Endothelial cell (in vitro differentiated cells): ENCODE results near the gene LRFN4. TPM values are rescaled to one million over a fixed set of nuclear protein-coding genes. Genes with fewer than 3 reads are reported as not detected.
"Not testable (repeated sequence)": the region's sequence is repeated elsewhere in the genome, so short reads cannot be mapped to it uniquely, and the experiment has no call there.

Experiments
- DNase-seq: peaks from one replicate; pipeline ENCODE4 v3.0.0; 2021; ENCODE audit warnings: low spot score
- H3K27ac Mint-ChIP-seq: one replicate; pipeline ENCODE4 v1.8.0; 2021; ENCODE audit warnings: mixed read lengths, inconsistent platforms; ENCODE audit not compliant: unreplicated experiment
- H3K27me3 Mint-ChIP-seq: one replicate; pipeline ENCODE4 v1.8.0; 2021; ENCODE audit warnings: mild to moderate bottlenecking, moderate library complexity, mixed read lengths, inconsistent platforms; ENCODE audit not compliant: unreplicated experiment
- H3K36me3 Mint-ChIP-seq: one replicate; pipeline ENCODE4 v1.8.0; 2021; ENCODE audit warnings: mild to moderate bottlenecking, low read depth, mixed read lengths, inconsistent platforms; ENCODE audit not compliant: unreplicated experiment
- H3K4me1 Mint-ChIP-seq: one replicate; pipeline ENCODE4 v1.8.0; 2021; ENCODE audit warnings: mild to moderate bottlenecking, mixed read lengths, inconsistent platforms; ENCODE audit not compliant: unreplicated experiment
- H3K4me3 Mint-ChIP-seq: one replicate; pipeline ENCODE4 v1.8.0; 2021; ENCODE audit warnings: mild to moderate bottlenecking, mixed read lengths, inconsistent platforms; ENCODE audit not compliant: unreplicated experiment
- H3K9me3 Mint-ChIP-seq: one replicate; pipeline ENCODE4 v1.8.0; 2021; ENCODE audit warnings: mixed read lengths, inconsistent platforms; ENCODE audit not compliant: unreplicated experiment
- total RNA-seq: library from RNA; stranded (reverse); fragmentation: NEBNext Ultra II Directional; extraction: Animal tissue kit (Norgen Biotek cat#: 25700); gene quantifications from one replicate; pipeline ENCODE4 v1.2.1, GENCODE V29; 2021; ENCODE audit not compliant: unreplicated experiment
- TF ChIP-seq, protein P1 (sequence below): fragments of 200-600 bp; sonication (generic); IDR thresholded peaks from one replicate; pipeline ENCODE4 v1.5.0; 2021; ENCODE audit warnings: antibody characterized with exemption; ENCODE audit not compliant: unreplicated experiment

LRFN4 gene
- total RNA-seq, 1 donor from 2014 or later = 21.4 TPM

DNA sequence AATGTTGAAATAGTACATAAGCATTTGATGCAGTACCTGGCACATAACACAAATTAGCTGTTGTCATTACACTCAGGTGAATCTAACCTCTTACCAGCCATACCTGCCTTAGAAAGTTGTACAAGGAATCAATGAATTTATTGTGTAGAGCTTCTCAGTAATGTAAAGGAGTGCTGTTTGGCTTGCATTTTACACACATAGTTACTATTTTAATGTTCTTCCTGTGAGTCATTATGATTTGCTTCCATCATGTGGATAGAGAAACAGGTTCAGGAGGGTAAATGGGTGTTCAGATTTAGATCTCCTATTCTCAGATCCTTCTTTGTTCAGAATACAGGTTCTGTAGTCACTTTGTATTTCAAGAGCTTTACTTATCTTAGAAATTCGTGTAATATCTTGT, 41.2 kb upstream of the LRFN4 start:
- no peak for DNase-seq
- Mint-ChIP-seq H3K4me3 (no peak overlapping the region), H3K4me1 (peaks cover 9% of the 10 kb centered on the region), H3K9me3 (no peaks in the 10 kb centered on the region), H3K27ac (no peak overlapping the region), H3K36me3 (peaks cover 4% of the 10 kb centered on the region), H3K27me3 (no peaks in the 10 kb centered on the region)
- TF ChIP-seq, protein P1, sequence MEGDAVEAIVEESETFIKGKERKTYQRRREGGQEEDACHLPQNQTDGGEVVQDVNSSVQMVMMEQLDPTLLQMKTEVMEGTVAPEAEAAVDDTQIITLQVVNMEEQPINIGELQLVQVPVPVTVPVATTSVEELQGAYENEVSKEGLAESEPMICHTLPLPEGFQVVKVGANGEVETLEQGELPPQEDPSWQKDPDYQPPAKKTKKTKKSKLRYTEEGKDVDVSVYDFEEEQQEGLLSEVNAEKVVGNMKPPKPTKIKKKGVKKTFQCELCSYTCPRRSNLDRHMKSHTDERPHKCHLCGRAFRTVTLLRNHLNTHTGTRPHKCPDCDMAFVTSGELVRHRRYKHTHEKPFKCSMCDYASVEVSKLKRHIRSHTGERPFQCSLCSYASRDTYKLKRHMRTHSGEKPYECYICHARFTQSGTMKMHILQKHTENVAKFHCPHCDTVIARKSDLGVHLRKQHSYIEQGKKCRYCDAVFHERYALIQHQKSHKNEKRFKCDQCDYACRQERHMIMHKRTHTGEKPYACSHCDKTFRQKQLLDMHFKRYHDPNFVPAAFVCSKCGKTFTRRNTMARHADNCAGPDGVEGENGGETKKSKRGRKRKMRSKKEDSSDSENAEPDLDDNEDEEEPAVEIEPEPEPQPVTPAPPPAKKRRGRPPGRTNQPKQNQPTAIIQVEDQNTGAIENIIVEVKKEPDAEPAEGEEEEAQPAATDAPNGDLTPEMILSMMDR = no peak

DNA sequence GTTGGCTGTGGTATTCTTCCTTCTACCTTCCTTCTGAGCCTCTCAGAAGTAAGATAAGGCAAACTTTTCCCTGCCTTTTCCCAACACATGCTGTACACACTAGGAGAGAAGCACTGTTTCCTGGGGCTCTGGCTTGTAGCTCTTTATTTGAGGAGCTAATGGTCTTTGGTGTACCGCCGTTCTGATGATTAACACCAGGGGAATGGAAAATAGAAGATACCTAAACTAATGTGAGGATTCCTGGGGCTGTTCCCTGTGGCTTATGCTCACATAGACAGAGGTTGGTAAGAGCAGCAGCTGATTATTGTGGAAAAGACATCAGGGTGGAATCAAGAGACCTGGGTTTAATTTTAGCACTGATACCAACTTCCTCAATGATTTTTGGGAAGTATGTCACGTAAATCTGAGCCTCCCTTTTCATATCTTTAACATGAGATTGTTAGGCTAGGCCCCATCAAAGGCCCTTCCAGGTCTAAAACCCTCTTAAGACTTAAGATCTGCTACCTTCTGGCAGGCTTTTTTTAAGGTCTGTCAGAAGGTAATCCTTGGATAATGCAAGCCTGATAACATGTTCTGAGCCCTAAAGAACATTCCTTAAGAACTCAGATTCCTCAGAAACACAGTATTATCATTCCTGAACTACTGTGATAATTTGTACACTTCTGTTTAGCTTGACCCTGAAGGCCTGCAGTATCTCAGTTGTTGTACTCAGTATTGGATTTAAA, 38.5 kb upstream of the LRFN4 start:
- DNase-seq = no peak
- H3K27ac Mint-ChIP-seq = no peak overlapping the region
- H3K4me3 Mint-ChIP-seq = no peak overlapping the region
- TF ChIP-seq, protein P1 = no peak
- no peaks in the 10 kb centered on the region for H3K9me3 Mint-ChIP-seq
- no peaks in the 10 kb centered on the region for H3K27me3 Mint-ChIP-seq
- peaks cover 4% of the 10 kb centered on the region for H3K36me3 Mint-ChIP-seq
- no peaks in the 10 kb centered on the region for H3K4me1 Mint-ChIP-seq

DNA sequence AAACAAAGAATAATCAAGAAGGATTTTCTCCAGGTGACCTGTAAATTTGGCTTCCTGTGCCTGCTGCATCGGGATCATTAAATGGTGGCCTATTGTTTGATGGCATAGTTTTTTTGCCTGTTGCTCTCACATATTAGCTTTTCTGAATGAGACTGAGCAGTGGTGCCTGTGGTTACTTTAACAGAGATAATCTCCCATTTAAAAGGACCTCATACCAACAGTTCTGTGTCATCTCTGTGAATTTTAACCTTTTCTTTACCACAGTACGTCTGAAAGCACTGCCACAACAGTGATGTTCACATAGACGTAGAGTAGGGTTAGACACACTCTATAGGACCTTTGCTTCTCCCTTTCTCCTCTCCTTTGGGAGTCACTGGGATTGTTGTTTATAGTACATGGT, 36.5 kb upstream of the LRFN4 start:
- Mint-ChIP-seq H3K27me3 (no peaks in the 10 kb centered on the region), H3K4me3 (no peak overlapping the region), H3K9me3 (no peaks in the 10 kb centered on the region), H3K36me3 (no peaks in the 10 kb centered on the region), H3K4me1 (no peaks in the 10 kb centered on the region), H3K27ac (no peak overlapping the region)
- TF ChIP-seq, protein P1 = no peak
- no peak for DNase-seq

DNA sequence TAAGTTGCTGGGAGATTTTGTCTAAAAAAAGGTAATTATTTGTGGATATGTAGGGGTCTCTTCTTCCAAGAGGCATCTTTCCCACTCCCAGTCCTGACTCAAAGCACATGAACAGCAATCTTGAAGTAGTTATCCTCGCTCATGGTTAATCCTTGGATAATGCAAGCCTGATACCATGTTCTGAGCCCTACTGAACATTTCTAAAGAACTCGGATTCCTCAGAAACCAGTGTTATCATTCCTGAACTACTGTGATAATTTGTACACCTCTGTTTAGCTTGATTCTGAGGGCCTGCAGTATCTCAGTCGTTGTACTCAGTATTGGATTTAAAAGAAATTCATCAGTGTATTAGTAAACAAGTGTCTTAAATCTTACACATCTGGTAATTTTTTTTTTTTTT, 36.0 kb upstream of the LRFN4 start:
- TF ChIP-seq, protein P1 = no peak

DNA sequence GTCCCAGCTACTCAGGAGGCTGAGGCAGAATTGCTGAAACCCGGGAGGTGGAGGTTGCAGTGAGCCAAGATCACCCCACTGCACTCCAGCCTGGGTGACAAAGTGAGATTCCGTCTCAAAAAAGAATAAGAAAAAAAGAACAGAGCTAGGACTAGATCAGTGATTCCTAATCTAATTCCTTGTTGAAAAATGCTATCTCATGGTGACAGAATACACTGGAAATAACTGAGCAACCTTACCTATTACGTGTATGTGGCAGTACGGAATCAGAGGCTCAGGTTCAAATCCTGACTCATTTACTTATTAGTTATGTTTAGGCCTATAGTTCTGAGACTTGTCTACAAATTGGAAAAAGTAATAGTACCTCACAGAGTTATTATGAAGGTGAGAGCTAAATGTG, 33.2 kb upstream of the LRFN4 start:
- H3K4me3 Mint-ChIP-seq = no peak overlapping the region
- DNase-seq = no peak
- TF ChIP-seq, protein P1 = no peak
- H3K36me3 Mint-ChIP-seq = peaks cover 6% of the 10 kb centered on the region
- H3K27ac Mint-ChIP-seq = no peak overlapping the region
- no peaks in the 10 kb centered on the region for H3K27me3 Mint-ChIP-seq
- no peaks in the 10 kb centered on the region for H3K9me3 Mint-ChIP-seq
- no peaks in the 10 kb centered on the region for H3K4me1 Mint-ChIP-seq

More for the DNA sequence above, 36.0 kb upstream of the LRFN4 start:
- no peaks in the 10 kb centered on the region for H3K9me3 Mint-ChIP-seq
- no peak overlapping the region for H3K27ac Mint-ChIP-seq
- H3K4me1 Mint-ChIP-seq = no peaks in the 10 kb centered on the region
- no peak for DNase-seq
- no peaks in the 10 kb centered on the region for H3K27me3 Mint-ChIP-seq
- H3K4me3 Mint-ChIP-seq = no peak overlapping the region
- H3K36me3 Mint-ChIP-seq = no peaks in the 10 kb centered on the region

DNA sequence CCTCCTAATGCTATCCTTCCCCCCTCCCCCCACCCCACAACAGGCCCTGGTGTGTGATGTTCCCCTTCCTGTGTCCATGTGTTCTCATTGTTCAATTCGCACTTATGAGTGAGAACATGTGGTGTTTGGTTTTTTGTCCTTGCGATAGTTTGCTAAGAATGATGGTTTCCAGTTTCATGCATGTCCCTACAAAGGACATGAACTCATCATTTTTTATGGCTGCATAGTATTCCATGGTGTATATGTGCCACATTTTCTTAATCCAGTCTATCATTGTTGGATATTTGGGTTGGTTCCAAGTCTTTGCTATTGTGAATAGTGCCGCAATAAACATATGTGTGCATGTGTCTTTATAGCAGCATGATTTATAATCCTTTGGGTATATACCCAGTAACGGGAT, 32.3 kb upstream of the LRFN4 start:
- not testable (repeated sequence) for H3K36me3 Mint-ChIP-seq, H3K4me3 Mint-ChIP-seq, H3K4me1 Mint-ChIP-seq, H3K9me3 Mint-ChIP-seq, DNase-seq, H3K27ac Mint-ChIP-seq, H3K27me3 Mint-ChIP-seq
